Activated CD4-positive, alpha-beta T cell treated with anti-CD3 and anti-CD28 coated beads, Interleukin-2, amount 10 ng/mL, durations not matched to agents 7 days and 5 days (primary cell): ENCODE results near the gene KHSRP. TPM values are rescaled to one million over a fixed set of nuclear protein-coding genes. Genes with fewer than 3 reads are reported as not detected.
A peak's percentile ranks its signal among the peaks of the same experiment; 100 is the strongest.

Source experiments
- CTCF ChIA-PET: fragments of 350-600 bp; sonication (Branson Sonifier 250); formaldehyde crosslinking; loops from one replicate; lab custom pipeline; 2021; ENCODE audit warnings: antibody characterized with exemption; lab: Charles Lee
- POLR2A ChIA-PET: fragments of 350-600 bp; sonication (Branson Sonifier 250); formaldehyde crosslinking; loops from one replicate; lab custom pipeline; 2021; ENCODE audit warnings: antibody characterized with exemption; lab: Charles Lee
- DNase-seq: peaks from one replicate; pipeline ENCODE4 v3.0.0-alpha.2; 2020
- H3K27ac Mint-ChIP-seq: one replicate; pipeline ENCODE4 v1.8.0; 2021; ENCODE audit warnings: mild to moderate bottlenecking, moderate library complexity, mixed read lengths
- H3K27me3 Mint-ChIP-seq: one replicate; pipeline ENCODE4 v1.8.0; 2021; ENCODE audit warnings: mixed read lengths
- H3K36me3 Mint-ChIP-seq: one replicate; pipeline ENCODE4 v1.8.0; 2021; ENCODE audit warnings: low read depth, mixed read lengths
- H3K4me1 Mint-ChIP-seq: one replicate; pipeline ENCODE4 v1.8.0; 2021; ENCODE audit warnings: mixed read lengths
- H3K4me3 Mint-ChIP-seq: one replicate; pipeline ENCODE4 v1.8.0; 2021; ENCODE audit warnings: mild to moderate bottlenecking, moderate library complexity, mixed read lengths
- H3K9me3 Mint-ChIP-seq: one replicate; pipeline ENCODE4 v1.8.0; 2021; ENCODE audit warnings: mixed read lengths
- total RNA-seq, 2 experiments: library from RNA; stranded (reverse); gene quantifications; one replicate each; pipeline ENCODE4 v1.2.3, GENCODE V29; 2021

Gene KHSRP
- total RNA-seq, 2 experiments from 2014 or later, result 301 to 308 TPM

- CTCF ChIA-PET, result interaction anchor here (0.7 kb wide), 1 partner anchor 306 kb away, joined by 3 read pairs; no protein-coding TSS in a partner anchor
Observed at GRCh38 chr19:6460099-6460884, 35.7 kb upstream of the KHSRP start.

DNA sequence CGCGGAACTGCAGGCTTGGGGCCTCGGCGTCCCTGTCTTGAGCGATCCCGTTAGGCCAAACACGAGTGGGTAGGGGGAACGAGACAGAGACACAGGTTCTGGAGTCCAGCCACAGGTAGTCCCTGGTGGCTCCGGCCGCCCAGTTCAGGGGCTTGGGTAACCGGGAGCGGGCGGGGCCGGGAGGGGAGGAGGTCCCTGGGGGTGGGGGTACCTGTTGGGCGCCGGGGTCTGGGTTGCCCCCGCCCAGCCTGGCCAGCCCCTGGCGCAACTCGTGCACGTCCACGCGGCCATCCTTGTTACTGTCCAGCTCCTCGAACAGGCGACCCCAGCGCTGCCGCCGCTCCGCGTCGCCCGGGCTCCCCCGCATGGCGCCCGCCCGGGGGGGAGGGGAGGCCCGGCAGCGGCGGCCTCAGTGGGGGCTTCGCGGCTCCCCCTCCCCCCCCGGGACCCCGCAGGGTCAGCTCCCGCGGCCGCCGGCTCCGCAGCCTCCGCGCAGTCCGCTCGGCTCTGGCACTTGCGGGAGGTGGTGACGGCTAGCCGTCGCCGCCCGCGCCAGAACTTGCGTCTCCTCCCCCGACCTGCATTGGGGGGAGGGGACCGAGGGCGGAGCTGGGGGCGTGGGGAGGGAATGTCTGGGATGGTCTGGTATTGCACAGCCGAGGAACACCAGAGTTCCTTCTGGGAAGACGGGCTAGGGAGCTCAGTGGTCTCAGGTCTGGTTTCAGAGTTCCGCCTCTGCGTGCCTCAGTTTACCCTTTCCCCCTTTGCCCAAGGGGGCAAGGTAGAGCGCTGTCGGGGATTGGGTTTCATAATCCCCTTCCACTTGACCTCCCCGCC lies 34.9 kb upstream of the KHSRP start, which contains the start of gene SLC25A23:
TSS of gene SLC25A23 (minus strand) at position 531 of the 837 bp plus-strand sequence. CDS start at position 367, 164 bp downstream.
- H3K4me3 Mint-ChIP-seq, result peak within 1 kb of the TSS; percentile 93
- CTCF ChIA-PET, result interaction anchor here (0.6 kb wide), 1 partner anchor 11 kb away, joined by 3 read pairs; no protein-coding TSS in a partner anchor
- POLR2A ChIA-PET, result interaction anchor here (0.7 kb wide), 1 partner anchor 86 kb away, joined by 3 read pairs; no protein-coding TSS in a partner anchor
- peak within 1 kb of the TSS; percentile 89 for H3K27ac Mint-ChIP-seq
- H3K27me3 Mint-ChIP-seq, result no peaks in the 10 kb centered on the region
- H3K36me3 Mint-ChIP-seq, result peaks cover 23% of the 10 kb centered on the region
- H3K4me1 Mint-ChIP-seq, result peaks cover 21% of the 10 kb centered on the region
- DNase-seq, result peak; percentile 65
- H3K9me3 Mint-ChIP-seq, result peaks cover 11% of the 10 kb centered on the region

More at GRCh38 chr19:6460099-6460884, 35.7 kb upstream of the KHSRP start:
- no peaks in the 10 kb centered on the region for H3K27me3 Mint-ChIP-seq
- peak overlapping the region; percentile 89 for H3K27ac Mint-ChIP-seq
- H3K4me1 Mint-ChIP-seq, result peaks cover 27% of the 10 kb centered on the region
- DNase-seq, result peak; percentile 98
- H3K9me3 Mint-ChIP-seq, result peaks cover 6% of the 10 kb centered on the region
- peaks cover 15% of the 10 kb centered on the region for H3K36me3 Mint-ChIP-seq
- peak overlapping the region; percentile 93 for H3K4me3 Mint-ChIP-seq
- POLR2A ChIA-PET, result no interaction called here

- CTCF ChIA-PET, result interaction anchor here (1.6 kb wide), 1 partner anchor 22 kb away, joined by 3 read pairs; no protein-coding TSS in a partner anchor
- POLR2A ChIA-PET, result no interaction called here
- Mint-ChIP-seq H3K27me3 (no peaks in the 10 kb centered on the region), H3K9me3 (peaks cover 16% of the 10 kb centered on the region), H3K4me3 (peak overlapping the region; percentile 82), H3K27ac (peak overlapping the region; percentile 77), H3K4me1 (peaks cover 18% of the 10 kb centered on the region), H3K36me3 (peaks cover 30% of the 10 kb centered on the region)
- DNase-seq, result no peak
Observed at GRCh38 chr19:6458695-6459261, 34.2 kb upstream of the KHSRP start.

- H3K27me3 Mint-ChIP-seq, result no peaks in the 10 kb centered on the region
- ChIA-PET CTCF (interaction anchor here (1.6 kb wide), 1 partner anchor 21 kb away, joined by 3 read pairs; no protein-coding TSS in a partner anchor), POLR2A (no interaction called here)
- peaks cover 37% of the 10 kb centered on the region for H3K36me3 Mint-ChIP-seq
- H3K4me3 Mint-ChIP-seq, result peak overlapping the region; percentile 82
- DNase-seq, result no peak
- peaks cover 20% of the 10 kb centered on the region for H3K9me3 Mint-ChIP-seq
- H3K4me1 Mint-ChIP-seq, result peaks cover 18% of the 10 kb centered on the region
- H3K27ac Mint-ChIP-seq, result peak overlapping the region; percentile 77
Observed at GRCh38 chr19:6457958-6458694, 33.5 kb upstream of the KHSRP start.

GRCh38 chr19:6455924-6456323 lies 31.3 kb upstream of the KHSRP start:
- peaks cover 47% of the 10 kb centered on the region for H3K36me3 Mint-ChIP-seq
- ChIA-PET CTCF (interaction anchor here (0.6 to 1.3 kb wide), 2 partner anchors 25 to 26 kb away, joined by 3 read pairs; partner anchors contain the start of gene DENND1C), POLR2A (no interaction called here)
- no peak overlapping the region for H3K4me3 Mint-ChIP-seq
- no peaks in the 10 kb centered on the region for H3K27me3 Mint-ChIP-seq
- DNase-seq, result no peak
- H3K27ac Mint-ChIP-seq, result no peak overlapping the region
- H3K9me3 Mint-ChIP-seq, result peaks cover 20% of the 10 kb centered on the region
- H3K4me1 Mint-ChIP-seq, result peaks cover 12% of the 10 kb centered on the region

DNA sequence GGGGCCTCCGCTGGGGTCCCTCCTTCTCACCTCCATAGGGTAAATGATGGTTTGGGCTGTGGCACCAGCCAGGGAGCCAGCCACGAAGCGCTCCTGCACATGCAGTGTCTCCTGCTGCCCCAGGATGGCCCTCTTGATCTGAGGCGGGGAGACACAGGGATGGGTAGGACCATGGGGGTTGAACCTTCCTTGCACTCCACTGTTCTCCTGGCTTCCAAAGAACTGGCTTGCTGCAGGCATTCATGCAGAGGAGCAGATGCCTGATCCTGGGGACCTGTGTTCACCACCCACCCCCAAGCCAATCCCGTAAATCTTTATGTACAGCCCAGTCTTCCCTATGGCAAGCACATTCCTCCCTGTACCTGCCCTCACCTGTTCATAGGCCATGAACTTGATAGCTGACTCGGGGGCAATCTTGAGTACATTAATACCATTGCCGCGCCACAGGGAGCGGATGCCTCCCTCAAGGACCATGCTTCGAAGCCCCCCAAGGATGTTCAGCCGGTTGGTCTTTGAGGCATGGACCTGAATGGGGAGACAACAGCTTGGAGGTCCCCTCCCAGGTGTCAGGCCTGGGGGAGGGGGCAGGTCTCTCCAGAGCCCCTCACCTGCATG lies 29.4 kb upstream of the KHSRP start:
- Mint-ChIP-seq H3K9me3 (peaks cover 20% of the 10 kb centered on the region), H3K36me3 (peaks cover 47% of the 10 kb centered on the region), H3K4me1 (peaks cover 6% of the 10 kb centered on the region), H3K27ac (no peak overlapping the region), H3K4me3 (no peak overlapping the region), H3K27me3 (no peaks in the 10 kb centered on the region)
- DNase-seq, result no peak
- CTCF ChIA-PET, result interaction anchor here (0.6 to 0.7 kb wide), 2 partner anchors 28 to 325 kb away, joined by 3 to 5 read pairs; no protein-coding TSS in a partner anchor
- POLR2A ChIA-PET, result no interaction called here

- Mint-ChIP-seq H3K9me3 (peaks cover 20% of the 10 kb centered on the region), H3K4me3 (no peak overlapping the region), H3K36me3 (peaks cover 47% of the 10 kb centered on the region), H3K27ac (no peak overlapping the region), H3K27me3 (no peaks in the 10 kb centered on the region), H3K4me1 (no peaks in the 10 kb centered on the region)
- ChIA-PET CTCF (interaction anchor here (0.6 kb wide), 1 partner anchor 370 kb away, joined by 3 read pairs; no protein-coding TSS in a partner anchor), POLR2A (no interaction called here)
- no peak for DNase-seq
Observed at GRCh38 chr19:6452899-6453298, 28.3 kb upstream of the KHSRP start.

- DNase-seq, result no peak
- H3K36me3 Mint-ChIP-seq, result peaks cover 44% of the 10 kb centered on the region
- no peaks in the 10 kb centered on the region for H3K27me3 Mint-ChIP-seq
- no peaks in the 10 kb centered on the region for H3K4me1 Mint-ChIP-seq
- H3K27ac Mint-ChIP-seq, result no peak overlapping the region
- H3K4me3 Mint-ChIP-seq, result no peak overlapping the region
- CTCF ChIA-PET, result interaction anchor here (0.6 kb wide), 1 partner anchor 370 kb away, joined by 3 read pairs; no protein-coding TSS in a partner anchor
- POLR2A ChIA-PET, result no interaction called here
- peaks cover 20% of the 10 kb centered on the region for H3K9me3 Mint-ChIP-seq
Observed at GRCh38 chr19:6452223-6452614, 27.6 kb upstream of the KHSRP start.

DNA sequence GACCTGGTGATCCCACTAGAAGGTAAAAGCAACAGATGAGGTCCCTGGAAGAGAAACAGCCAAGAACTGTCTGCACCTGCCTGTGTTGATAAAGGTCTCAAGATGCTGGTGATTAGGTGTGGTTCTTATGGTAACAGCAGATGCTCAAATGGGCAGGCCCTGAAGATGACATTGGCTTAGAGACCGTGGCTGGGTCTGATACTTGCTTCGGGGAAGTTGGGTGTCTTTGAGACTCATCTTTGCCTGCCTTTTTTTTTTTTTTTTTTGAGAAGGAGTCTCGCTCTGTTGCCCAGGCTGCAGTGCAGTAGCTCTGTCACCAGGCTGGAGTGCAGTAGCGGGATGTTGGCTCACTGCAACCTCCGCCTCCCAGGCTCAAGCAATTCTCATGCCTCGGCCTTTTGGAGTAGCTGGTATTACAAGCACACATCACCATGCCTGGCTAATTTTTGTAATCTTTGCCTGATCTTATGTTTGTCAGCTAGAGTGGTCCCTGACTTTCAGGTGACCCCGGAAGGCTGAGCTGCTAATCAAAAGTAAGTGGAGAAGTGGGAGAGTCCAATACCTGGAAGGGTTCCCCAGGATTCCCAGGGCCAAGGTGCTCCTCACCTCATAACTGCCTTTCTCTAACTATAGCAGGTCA lies 27.1 kb upstream of the KHSRP start:
- Mint-ChIP-seq H3K27me3 (no peaks in the 10 kb centered on the region), H3K36me3 (peaks cover 44% of the 10 kb centered on the region), H3K9me3 (peaks cover 20% of the 10 kb centered on the region), H3K27ac (no peak overlapping the region), H3K4me3 (no peak overlapping the region), H3K4me1 (no peaks in the 10 kb centered on the region)
- ChIA-PET POLR2A (no interaction called here), CTCF (interaction anchor here (0.6 kb wide), 1 partner anchor 1157 kb away, joined by 3 read pairs; no protein-coding TSS in a partner anchor)
- DNase-seq, result no peak

- Mint-ChIP-seq H3K9me3 (peaks cover 14% of the 10 kb centered on the region), H3K36me3 (peaks cover 31% of the 10 kb centered on the region), H3K4me1 (no peaks in the 10 kb centered on the region), H3K27me3 (no peaks in the 10 kb centered on the region), H3K27ac (no peak overlapping the region), H3K4me3 (no peak overlapping the region)
- DNase-seq, result no peak
- ChIA-PET POLR2A (no interaction called here), CTCF (interaction anchor here (0.6 kb wide), 1 partner anchor 717 kb away, joined by 3 read pairs; no protein-coding TSS in a partner anchor)
Observed at GRCh38 chr19:6450166-6450565, 25.6 kb upstream of the KHSRP start.

DNA sequence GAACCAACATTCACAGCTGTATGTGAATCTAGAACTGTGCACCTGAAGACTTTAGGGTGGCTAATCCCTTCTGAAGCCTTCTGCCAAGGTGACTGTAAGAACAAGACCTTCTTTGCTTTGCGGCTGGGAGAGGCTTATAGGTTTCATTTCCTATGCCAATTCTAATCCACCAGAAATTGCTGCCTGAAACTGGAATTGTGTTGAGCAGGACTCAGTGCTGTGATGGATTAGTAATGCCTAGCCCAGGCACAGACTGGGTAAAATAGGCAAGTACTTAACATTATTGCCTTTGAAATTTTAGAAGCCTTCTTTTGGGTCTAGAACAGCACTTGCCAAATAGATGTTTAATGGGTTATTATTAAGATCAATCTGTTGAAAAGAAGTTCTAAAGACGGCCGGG lies 23.4 kb upstream of the KHSRP start:
- Mint-ChIP-seq H3K36me3 (peaks cover 10% of the 10 kb centered on the region), H3K27me3 (no peaks in the 10 kb centered on the region), H3K9me3 (no peaks in the 10 kb centered on the region), H3K4me1 (no peaks in the 10 kb centered on the region), H3K4me3 (no peak overlapping the region), H3K27ac (no peak overlapping the region)
- ChIA-PET CTCF (no interaction called here), POLR2A (no interaction called here)
- no peak for DNase-seq
